Skeletal muscle tissue (tissue), 4 donors: ENCODE results near the gene ACTR3. TPM values are rescaled to one million over a fixed set of nuclear protein-coding genes. Genes with fewer than 3 reads are reported as not detected.
"Not testable (repeated sequence)": the region's sequence is repeated elsewhere in the genome, so short reads cannot be mapped to it uniquely, and the experiment has no call there.

Experiments
- H3K27ac ChIP-seq: one replicate; pipeline ENCODE4 v1.7.0; 2013; ENCODE audit warnings: mild to moderate bottlenecking, low read depth, low read length, inconsistent platforms
- H3K27me3 ChIP-seq, 3 donors: one replicate each; pipeline ENCODE4 v1.7.0; 2013; ENCODE audit warnings: low read length in 3 of 3; ENCODE audit not compliant: control insufficient read depth in 3 of 3, insufficient read depth in 3 of 3
- H3K36me3 ChIP-seq, 3 donors: one replicate each; pipeline ENCODE4 v1.7.0; 2013; ENCODE audit warnings: low read length in 3 of 3; ENCODE audit not compliant: control insufficient read depth in 3 of 3, insufficient read depth in 3 of 3
- H3K4me1 ChIP-seq, 3 donors: one replicate each; pipeline ENCODE4 v1.7.0; 2013; ENCODE audit warnings: low read length in 3 of 3, mild to moderate bottlenecking in 3 of 3; ENCODE audit not compliant: control insufficient read depth in 3 of 3, insufficient read depth in 3 of 3
- H3K4me3 ChIP-seq, 3 donors: one replicate each; pipeline ENCODE4 v1.7.0; 2013; ENCODE audit warnings: low read length in 3 of 3
- H3K9ac ChIP-seq, 3 donors: one replicate each; pipeline ENCODE4 v1.7.0; 2013; ENCODE audit warnings: low read length in 3 of 3, mild to moderate bottlenecking in 3 of 3, moderate library complexity in 2 of 3, low read depth in 1 of 3
- H3K9me3 ChIP-seq, 3 donors: one replicate each; pipeline ENCODE4 v1.7.0; 2013; ENCODE audit warnings: low read length in 3 of 3; ENCODE audit not compliant: control insufficient read depth in 3 of 3
- total RNA-seq: library from RNA; depleted of rRNA; stranded (reverse); fragments of >200 nt; gene quantifications from one replicate; pipeline ENCODE4 v1.2.3, GENCODE V29; 2014
- donor health status: Osteomylitis.

Gene ACTR3
- total RNA-seq, 1 donor from 2014 or later, result 40.7 TPM

GRCh38 chr2:113918229-113918628 is 28.3 kb downstream of the ACTR3 start:
- Histone ChIP-seq H3K4me3 (no peak overlapping the region), H3K9ac (no peak overlapping the region), H3K27me3 (no peaks in the 10 kb centered on the region), H3K27ac (no peak overlapping the region), H3K4me1 (no peaks in the 10 kb centered on the region), H3K9me3 (no peaks in the 10 kb centered on the region), H3K36me3 (peaks cover 0 to 23% (median 13%) of the 10 kb centered on the region in 3 donors)

DNA sequence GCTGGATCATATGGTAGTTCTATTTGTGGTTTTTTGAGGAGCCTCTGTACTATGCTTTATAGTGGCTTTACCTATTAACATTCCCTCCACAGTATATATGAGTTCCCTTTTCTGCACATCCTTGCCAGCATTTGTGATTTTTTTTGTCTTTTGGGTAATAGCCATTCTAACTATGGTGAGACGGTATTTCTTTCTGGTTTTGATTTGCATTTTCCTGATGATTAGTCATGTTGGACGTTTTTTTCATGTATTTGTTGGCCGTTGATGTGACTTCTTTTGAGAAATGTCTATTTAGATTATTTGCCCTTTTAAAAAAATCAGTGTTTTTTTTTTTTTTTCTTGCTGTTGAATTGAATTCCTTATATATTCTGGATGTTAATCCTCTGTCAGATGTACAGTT is 31.1 kb downstream of the ACTR3 start:
- H3K4me1 ChIP-seq, result no peaks in the 10 kb centered on the region
- H3K27ac ChIP-seq, result no peak overlapping the region
- no peaks in the 10 kb centered on the region for H3K9me3 ChIP-seq
- H3K9ac ChIP-seq, result no peak overlapping the region
- H3K27me3 ChIP-seq, result no peaks in the 10 kb centered on the region
- no peak overlapping the region for H3K4me3 ChIP-seq
- H3K36me3 ChIP-seq, result peaks cover 0 to 15% (median 13%) of the 10 kb centered on the region in 3 donors

DNA sequence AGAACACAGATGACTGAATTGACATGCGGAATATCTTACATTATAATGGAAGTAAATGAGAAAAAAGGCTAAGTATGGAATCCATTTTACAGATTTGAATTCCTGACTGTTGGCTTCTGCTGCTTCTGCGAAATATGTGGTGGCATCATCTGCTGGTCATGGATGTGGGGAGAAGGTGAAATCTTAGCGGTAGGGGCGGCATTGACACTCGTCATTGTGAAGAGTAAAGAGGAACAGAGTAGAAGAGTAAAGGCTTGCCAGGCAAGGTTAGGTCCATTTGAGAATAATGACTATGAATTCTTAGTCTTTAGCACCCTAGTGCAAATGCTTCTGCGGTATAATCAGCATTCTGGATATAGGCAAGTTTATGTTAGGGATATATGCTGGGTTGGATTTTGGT is 32.4 kb downstream of the ACTR3 start:
- no peak overlapping the region for H3K4me3 ChIP-seq
- no peak overlapping the region for H3K9ac ChIP-seq
- no peaks in the 10 kb centered on the region for H3K9me3 ChIP-seq
- H3K4me1 ChIP-seq, result no peaks in the 10 kb centered on the region
- H3K36me3 ChIP-seq, result peaks cover 0 to 17% (median 15%) of the 10 kb centered on the region in 3 donors
- no peaks in the 10 kb centered on the region for H3K27me3 ChIP-seq
- no peak overlapping the region for H3K27ac ChIP-seq

GRCh38 chr2:113922784-113923183 is 32.9 kb downstream of the ACTR3 start:
- Histone ChIP-seq H3K27ac (no peak overlapping the region), H3K4me3 (no peak overlapping the region), H3K36me3 (peaks cover 0 to 17% (median 13%) of the 10 kb centered on the region in 3 donors), H3K9me3 (no peaks in the 10 kb centered on the region), H3K27me3 (no peaks in the 10 kb centered on the region), H3K4me1 (no peaks in the 10 kb centered on the region), H3K9ac (no peak overlapping the region)

DNA sequence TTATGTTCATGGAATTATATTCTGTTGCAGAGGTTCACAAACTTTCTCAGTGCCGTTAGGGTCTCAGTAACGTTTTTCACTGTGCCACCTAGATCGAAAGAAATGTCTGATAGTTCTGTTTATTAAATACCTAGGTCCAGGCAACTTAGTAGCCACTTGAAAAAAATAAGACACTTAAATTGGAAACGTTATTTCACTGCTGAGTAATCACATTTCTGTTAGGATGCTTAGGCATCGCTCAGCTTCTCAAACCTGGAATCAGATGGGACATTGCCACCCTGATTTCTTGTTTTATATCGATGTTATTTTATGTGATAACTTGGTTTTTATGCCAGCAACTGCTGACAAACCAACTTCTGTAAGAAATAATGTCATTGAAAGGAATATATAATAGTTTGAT is 36.0 kb downstream of the ACTR3 start:
- no peaks in the 10 kb centered on the region for H3K27me3 ChIP-seq
- H3K9me3 ChIP-seq, result no peaks in the 10 kb centered on the region
- H3K4me1 ChIP-seq, result no peaks in the 10 kb centered on the region
- H3K27ac ChIP-seq, result no peak overlapping the region
- no peak overlapping the region for H3K4me3 ChIP-seq
- peaks cover 2 to 23% (median 20%) of the 10 kb centered on the region in 3 donors for H3K36me3 ChIP-seq
- H3K9ac ChIP-seq, result no peak overlapping the region

DNA sequence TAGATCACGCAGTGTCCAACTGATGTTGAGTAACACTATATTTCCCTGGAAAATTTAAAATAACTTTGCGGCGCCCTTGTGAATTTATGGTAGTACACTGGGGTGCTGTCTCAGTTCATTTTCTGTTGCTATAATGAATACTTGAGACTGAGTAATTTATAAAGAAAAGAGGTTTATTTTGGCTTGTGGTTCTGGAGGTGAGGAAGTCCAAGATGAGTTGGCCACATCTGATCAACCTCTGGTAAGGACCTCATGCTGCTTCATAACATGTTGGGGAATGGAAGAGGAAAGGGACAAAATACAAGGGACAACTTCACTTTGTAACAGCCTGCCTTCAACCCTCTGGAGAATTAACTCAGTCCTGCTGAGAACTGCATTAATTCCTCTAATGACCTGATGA is 36.4 kb downstream of the ACTR3 start:
- Histone ChIP-seq H3K9me3 (no peaks in the 10 kb centered on the region), H3K4me1 (no peaks in the 10 kb centered on the region), H3K9ac (no peak overlapping the region), H3K27me3 (no peaks in the 10 kb centered on the region), H3K36me3 (peaks cover 2 to 23% (median 22%) of the 10 kb centered on the region in 3 donors), H3K27ac (no peak overlapping the region), H3K4me3 (no peak overlapping the region)

DNA sequence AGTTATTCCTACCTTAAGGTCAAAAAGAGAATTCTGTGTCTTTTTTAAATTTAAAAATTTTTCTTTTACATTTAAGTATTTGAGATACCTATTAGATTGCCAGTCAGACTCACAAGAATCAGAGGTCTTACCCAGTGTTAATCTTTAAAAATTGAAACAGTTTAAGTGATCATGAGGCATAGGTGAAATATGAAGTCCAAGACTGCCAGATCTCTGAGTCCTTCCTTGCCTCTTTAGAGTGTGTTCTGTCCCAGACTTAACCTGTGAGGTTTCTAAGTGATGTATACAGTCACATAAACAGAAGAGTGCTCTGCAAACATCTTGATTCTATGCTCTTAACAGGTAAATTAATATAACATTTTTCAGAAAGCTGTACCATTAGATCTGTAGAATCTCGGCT is 40.6 kb downstream of the ACTR3 start:
- no peak overlapping the region for H3K27ac ChIP-seq
- no peaks in the 10 kb centered on the region for H3K9me3 ChIP-seq
- no peaks in the 10 kb centered on the region for H3K4me1 ChIP-seq
- H3K4me3 ChIP-seq, result no peak overlapping the region
- H3K36me3 ChIP-seq, result peaks cover 2 to 28% (median 27%) of the 10 kb centered on the region in 3 donors
- H3K9ac ChIP-seq, result no peak overlapping the region
- H3K27me3 ChIP-seq, result no peaks in the 10 kb centered on the region

DNA sequence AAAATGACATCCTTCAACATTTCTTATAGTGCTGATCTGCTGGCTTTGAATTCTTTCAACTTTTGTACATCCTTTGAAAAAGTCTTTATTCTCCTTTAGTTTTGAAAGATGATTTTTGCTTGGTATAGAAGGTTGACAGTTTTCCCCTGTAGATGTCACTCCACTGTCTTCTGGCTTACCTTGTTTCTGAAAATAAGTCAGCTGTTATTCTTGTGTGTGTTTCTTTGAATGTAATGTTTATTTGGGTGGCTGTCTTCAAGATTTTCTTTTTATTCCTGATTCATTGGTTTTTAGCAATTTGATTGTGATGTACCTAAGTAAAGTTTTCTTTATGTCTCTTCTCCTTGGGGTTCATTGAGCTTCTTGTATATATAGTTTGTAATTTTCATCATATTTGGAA is 47.6 kb downstream of the ACTR3 start:
- Histone ChIP-seq H3K4me3 (no peak overlapping the region), H3K9me3 (no peaks in the 10 kb centered on the region), H3K9ac (no peak overlapping the region), H3K4me1 (no peaks in the 10 kb centered on the region), H3K27ac (no peak overlapping the region), H3K36me3 (peaks cover 8 to 26% (median 19%) of the 10 kb centered on the region in 3 donors), H3K27me3 (no peaks in the 10 kb centered on the region)

DNA sequence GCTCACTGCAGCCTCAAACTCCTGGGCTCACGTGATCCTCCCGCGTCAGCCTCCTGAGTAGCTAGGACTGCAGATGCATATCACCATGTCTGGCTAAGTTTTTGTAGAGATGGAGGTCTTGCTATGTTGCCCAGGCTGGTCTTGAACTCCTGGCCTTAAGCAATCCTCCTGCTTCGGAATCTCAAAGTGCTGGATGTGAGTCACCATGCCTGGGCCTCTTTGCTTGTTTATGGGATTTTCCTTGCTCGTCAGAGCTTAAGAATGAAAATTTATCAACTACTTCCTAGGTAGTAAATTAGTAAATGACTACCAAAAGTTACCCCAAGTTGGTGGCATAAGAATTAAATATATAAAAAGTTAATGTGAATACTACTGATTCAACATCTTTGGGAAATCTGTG is 51.0 kb downstream of the ACTR3 start:
- H3K9ac ChIP-seq, result no peak overlapping the region
- H3K9me3 ChIP-seq, result no peaks in the 10 kb centered on the region
- H3K4me3 ChIP-seq, result no peak overlapping the region
- no peaks in the 10 kb centered on the region for H3K27me3 ChIP-seq
- H3K4me1 ChIP-seq, result no peaks in the 10 kb centered on the region
- peaks cover 14 to 30% (median 25%) of the 10 kb centered on the region in 3 donors for H3K36me3 ChIP-seq
- H3K27ac ChIP-seq, result no peak overlapping the region

GRCh38 chr2:113945784-113946183 is 55.9 kb downstream of the ACTR3 start:
- not testable (repeated sequence) for H3K4me1 ChIP-seq, H3K4me3 ChIP-seq, H3K9me3 ChIP-seq, H3K9ac ChIP-seq, H3K27me3 ChIP-seq, H3K27ac ChIP-seq
- H3K36me3 ChIP-seq, result peaks cover 14 to 34% (median 31%) of the 10 kb centered on the region in 3 donors

- H3K9ac ChIP-seq, H3K27me3 ChIP-seq, H3K4me3 ChIP-seq, H3K27ac ChIP-seq, H3K4me1 ChIP-seq, H3K9me3 ChIP-seq: not testable (repeated sequence)
- H3K36me3 ChIP-seq, result peaks cover 5 to 31% (median 29%) of the 10 kb centered on the region in 3 donors
These were observed 61.0 kb downstream of the ACTR3 start for GRCh38 chr2:113950906-113951305.
